NCI-H2227 treated with DMSO at 0.1 percent for 48 hours (cell line): ENCODE results near the gene SNRK.
A peak's percentile ranks its signal among the peaks of the same experiment; 100 is the strongest.

ENCODE experiments used
- DNase-seq: peaks from one replicate; lab custom pipeline; 2025; lab: John Stamatoyannopoulos, UW

The SNRK gene

GRCh38 chr3:43372809-43373559 is 86.6 kb downstream of the SNRK start:
- peak; percentile 2 for DNase-seq

- no peak for DNase-seq
Measured at GRCh38 chr3:43373560-43373928, 87.2 kb downstream of the SNRK start.

GRCh38 chr3:43378066-43378935 is 92.0 kb downstream of the SNRK start:
- DNase-seq, result no peak

- DNase-seq, result no peak
Measured at GRCh38 chr3:43379343-43379742, 93.0 kb downstream of the SNRK start.

GRCh38 chr3:43388175-43388574 is 101.8 kb downstream of the SNRK start:
- DNase-seq, result no peak

GRCh38 chr3:43388915-43389314 is 102.6 kb downstream of the SNRK start:
- no peak for DNase-seq

- no peak for DNase-seq
Measured at GRCh38 chr3:43389388-43390254, 103.3 kb downstream of the SNRK start.

- no peak for DNase-seq
Measured at GRCh38 chr3:43390255-43390588, 103.9 kb downstream of the SNRK start.

GRCh38 chr3:43391621-43392020 is 105.3 kb downstream of the SNRK start:
- DNase-seq, result no peak

GRCh38 chr3:43394041-43394554 is 107.8 kb downstream of the SNRK start:
- no peak for DNase-seq

GRCh38 chr3:43399034-43399433 is 112.7 kb downstream of the SNRK start:
- DNase-seq, result no peak

GRCh38 chr3:43400167-43400566 is 113.8 kb downstream of the SNRK start:
- DNase-seq, result no peak
